ENCODE results near the gene C2orf42. TPM values are rescaled to one million over a fixed set of nuclear protein-coding genes. Genes with fewer than 3 reads are reported as not detected.
A peak's percentile ranks its signal among the peaks of the same experiment; 100 is the strongest.
"Not testable (repeated sequence)": the region's sequence is repeated elsewhere in the genome, so short reads cannot be mapped to it uniquely, and the experiment has no call there.

Gene C2orf42
- total RNA-seq, 2 donors from 2014 or later, result 28.0 to 29.3 TPM

- DNase-seq (no peak), ATAC-seq (replicated peaks in 1 of 2) (no peak)
- Mint-ChIP-seq H3K9me3 (peaks cover 0 to 2% of the 10 kb centered on the region in 2 donors), H3K27me3 (ENCODE audit: low read depth) (no peaks in the 10 kb centered on the region), H3K27ac (no peak overlapping the region), H3K4me1 (ENCODE audit: low read depth) (no peaks in the 10 kb centered on the region), H3K4me3 (no peak overlapping the region), H3K36me3 (ENCODE audit: insufficient read depth in 2 of 2) (no peaks in the 10 kb centered on the region)
These were observed 10.5 kb upstream of the C2orf42 start for GRCh38 chr2:70201225-70201768.

- ATAC-seq (replicated peaks in 1 of 2), result no peak
- no peaks in the 10 kb centered on the region for H3K36me3 Mint-ChIP-seq (ENCODE audit: insufficient read depth in 2 of 2)
- peaks cover 0 to 2% of the 10 kb centered on the region in 2 donors for H3K9me3 Mint-ChIP-seq
- H3K27me3 Mint-ChIP-seq (ENCODE audit: low read depth), result no peaks in the 10 kb centered on the region
- no peak overlapping the region for H3K27ac Mint-ChIP-seq
- no peak for DNase-seq
- H3K4me3 Mint-ChIP-seq, result no peak overlapping the region
- no peaks in the 10 kb centered on the region for H3K4me1 Mint-ChIP-seq (ENCODE audit: low read depth)
These were observed 8.6 kb upstream of the C2orf42 start for GRCh38 chr2:70199320-70199864.

GRCh38 chr2:70192516-70192915, 1.7 kb upstream of the C2orf42 start:
- Mint-ChIP-seq H3K27ac (no peak overlapping the region), H3K4me1 (ENCODE audit: low read depth) (peaks cover 27% of the 10 kb centered on the region), H3K4me3 (no peak overlapping the region), H3K9me3 (no peaks in the 10 kb centered on the region), H3K27me3 (ENCODE audit: low read depth) (no peaks in the 10 kb centered on the region), H3K36me3 (ENCODE audit: insufficient read depth in 2 of 2) (peaks cover 3 to 7% of the 10 kb centered on the region in 2 donors)
- no peak for DNase-seq
- ATAC-seq (replicated peaks in 1 of 2), result no peak

- Mint-ChIP-seq H3K9me3 (no peaks in the 10 kb centered on the region), H3K27me3 (ENCODE audit: low read depth) (no peaks in the 10 kb centered on the region), H3K27ac (peak overlapping the region; percentile 100), H3K4me1 (ENCODE audit: low read depth) (peaks cover 27% of the 10 kb centered on the region), H3K36me3 (ENCODE audit: insufficient read depth in 2 of 2) (peaks cover 3 to 7% of the 10 kb centered on the region in 2 donors), H3K4me3 (peak overlapping the region; percentile 90 to 100)
- DNase-seq (no peak), ATAC-seq (replicated peaks in 1 of 2) (no peak)
These were observed 471 bp upstream of the C2orf42 start for GRCh38 chr2:70191244-70191735.

GRCh38 chr2:70188460-70188859, 2.4 kb downstream of the C2orf42 start:
- H3K36me3 Mint-ChIP-seq (ENCODE audit: insufficient read depth in 2 of 2), result peaks cover 3 to 7% of the 10 kb centered on the region in 2 donors
- peaks cover 27% of the 10 kb centered on the region for H3K4me1 Mint-ChIP-seq (ENCODE audit: low read depth)
- ATAC-seq (replicated peaks in 1 of 2) (no peak), DNase-seq (no peak)
- H3K27me3 Mint-ChIP-seq (ENCODE audit: low read depth), result no peaks in the 10 kb centered on the region
- peak overlapping the region; percentile 90 for H3K27ac Mint-ChIP-seq
- peak overlapping the region; percentile 51 to 90 for H3K4me3 Mint-ChIP-seq
- no peaks in the 10 kb centered on the region for H3K9me3 Mint-ChIP-seq

- H3K36me3 Mint-ChIP-seq (ENCODE audit: insufficient read depth in 2 of 2); DNase-seq; H3K27me3 Mint-ChIP-seq (ENCODE audit: low read depth); H3K9me3 Mint-ChIP-seq; H3K4me3 Mint-ChIP-seq; H3K27ac Mint-ChIP-seq; ATAC-seq (replicated peaks in 1 of 2): not testable (repeated sequence)
- peaks cover 27% of the 10 kb centered on the region for H3K4me1 Mint-ChIP-seq (ENCODE audit: low read depth)
These were observed 3.6 kb downstream of the C2orf42 start for GRCh38 chr2:70187170-70187569.

GRCh38 chr2:70182689-70183088, 8.1 kb downstream of the C2orf42 start:
- H3K27me3 Mint-ChIP-seq (ENCODE audit: low read depth), result no peaks in the 10 kb centered on the region
- no peak for ATAC-seq (replicated peaks in 1 of 2)

GRCh38 chr2:70181363-70181956, 9.4 kb downstream of the C2orf42 start:
- H3K27me3 Mint-ChIP-seq (ENCODE audit: low read depth), result no peaks in the 10 kb centered on the region
- no peaks in the 10 kb centered on the region for H3K9me3 Mint-ChIP-seq
- no peak for ATAC-seq (replicated peaks in 1 of 2)
- H3K27ac Mint-ChIP-seq, result no peak overlapping the region
- no peak overlapping the region for H3K4me3 Mint-ChIP-seq
- DNase-seq, result no peak
- peaks cover 0 to 4% of the 10 kb centered on the region in 2 donors for H3K36me3 Mint-ChIP-seq (ENCODE audit: insufficient read depth in 2 of 2)
- H3K4me1 Mint-ChIP-seq (ENCODE audit: low read depth), result no peaks in the 10 kb centered on the region

More at GRCh38 chr2:70182689-70183088, 8.1 kb downstream of the C2orf42 start:
- Mint-ChIP-seq H3K4me1 (ENCODE audit: low read depth) (no peaks in the 10 kb centered on the region), H3K9me3 (no peaks in the 10 kb centered on the region), H3K27ac (no peak overlapping the region), H3K4me3 (no peak overlapping the region), H3K36me3 (ENCODE audit: insufficient read depth in 2 of 2) (peaks cover 0 to 1% of the 10 kb centered on the region in 2 donors)
- no peak for DNase-seq

- no peaks in the 10 kb centered on the region for H3K4me1 Mint-ChIP-seq (ENCODE audit: low read depth)
- H3K9me3 Mint-ChIP-seq, result no peaks in the 10 kb centered on the region
- no peaks in the 10 kb centered on the region for H3K27me3 Mint-ChIP-seq (ENCODE audit: low read depth)
- peaks cover 6 to 9% of the 10 kb centered on the region in 2 donors for H3K36me3 Mint-ChIP-seq (ENCODE audit: insufficient read depth in 2 of 2)
- no peak overlapping the region for H3K4me3 Mint-ChIP-seq
- ATAC-seq (replicated peaks in 1 of 2), result no peak
- no peak overlapping the region for H3K27ac Mint-ChIP-seq
- no peak for DNase-seq
These were observed 17.3 kb downstream of the C2orf42 start for GRCh38 chr2:70173520-70173919.

GRCh38 chr2:70169654-70170245, 21.1 kb downstream of the C2orf42 start:
- not testable (repeated sequence) for ATAC-seq (replicated peaks in 1 of 2); H3K27ac Mint-ChIP-seq
- peaks cover 9 to 10% of the 10 kb centered on the region in 2 donors for H3K36me3 Mint-ChIP-seq (ENCODE audit: insufficient read depth in 2 of 2)

GRCh38 chr2:70161069-70161534, 29.7 kb downstream of the C2orf42 start:
- Mint-ChIP-seq H3K4me1 (ENCODE audit: low read depth) (peaks cover 6% of the 10 kb centered on the region), H3K4me3 (no peak overlapping the region), H3K36me3 (ENCODE audit: insufficient read depth in 2 of 2) (peaks cover 5 to 9% of the 10 kb centered on the region in 2 donors), H3K27me3 (ENCODE audit: low read depth) (no peaks in the 10 kb centered on the region), H3K9me3 (no peaks in the 10 kb centered on the region), H3K27ac (peak overlapping the region; percentile 6)
- DNase-seq (no peak), ATAC-seq (replicated peaks in 1 of 2) (peak in 1 of 2 donors; percentile 41)

More at GRCh38 chr2:70169654-70170245, 21.1 kb downstream of the C2orf42 start:
- H3K27me3 Mint-ChIP-seq (ENCODE audit: low read depth); H3K9me3 Mint-ChIP-seq; H3K4me3 Mint-ChIP-seq; H3K4me1 Mint-ChIP-seq (ENCODE audit: low read depth); DNase-seq: not testable (repeated sequence)

- Mint-ChIP-seq H3K27ac (peak overlapping the region; percentile 33), H3K27me3 (ENCODE audit: low read depth) (no peaks in the 10 kb centered on the region), H3K9me3 (no peaks in the 10 kb centered on the region), H3K4me3 (no peak overlapping the region), H3K4me1 (ENCODE audit: low read depth) (peaks cover 6% of the 10 kb centered on the region), H3K36me3 (ENCODE audit: insufficient read depth in 2 of 2) (peaks cover 5 to 9% of the 10 kb centered on the region in 2 donors)
- ATAC-seq (replicated peaks in 1 of 2), result no peak
- DNase-seq, result no peak
These were observed 30.3 kb downstream of the C2orf42 start for GRCh38 chr2:70160545-70160944.

- H3K4me3 Mint-ChIP-seq; H3K27ac Mint-ChIP-seq; H3K36me3 Mint-ChIP-seq (ENCODE audit: insufficient read depth in 2 of 2); H3K9me3 Mint-ChIP-seq; ATAC-seq (replicated peaks in 1 of 2); H3K27me3 Mint-ChIP-seq (ENCODE audit: low read depth); DNase-seq: not testable (repeated sequence)
- H3K4me1 Mint-ChIP-seq (ENCODE audit: low read depth), result peaks cover 33% of the 10 kb centered on the region
These were observed 41.6 kb downstream of the C2orf42 start for GRCh38 chr2:70149130-70149686.
